HG03469 (cell line): Measurements from ENCODE around the gene TACR2.

Experiments used
- ATAC-seq: cut with Tn5 transposase; IDR thresholded peaks from one replicate; pipeline ENCODE4 v1.9.1; 2021; ENCODE audit warnings: mild to moderate bottlenecking, moderate library complexity, moderate number of reproducible peaks; ENCODE audit not compliant: unreplicated experiment

TACR2 gene

DNA sequence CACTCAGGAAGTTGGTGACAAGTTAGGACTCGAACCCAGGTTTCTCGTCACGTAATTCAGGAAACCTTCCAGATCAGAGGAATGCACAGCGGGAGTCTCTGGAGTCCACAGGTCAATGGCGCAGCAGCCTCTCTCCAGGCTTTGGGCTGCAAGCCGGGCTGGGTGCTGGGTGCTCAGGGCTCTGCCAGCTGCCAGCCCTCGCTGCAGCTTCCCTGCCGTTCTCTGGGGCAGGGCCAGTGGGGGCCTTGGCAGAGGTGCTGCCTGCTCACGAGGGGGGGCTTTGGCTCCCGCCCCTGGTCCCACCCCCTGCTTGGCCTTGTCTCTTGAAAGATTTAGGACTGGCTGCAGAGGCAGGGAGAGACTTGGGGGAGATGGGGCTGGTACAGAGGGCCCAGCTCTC lies at the start of gene TACR2:
TACR2 (minus strand) TSS at position 224 of the 400 bp plus-strand sequence. CDS start 595 bp downstream, outside the sequence.
- no peak for ATAC-seq

DNA sequence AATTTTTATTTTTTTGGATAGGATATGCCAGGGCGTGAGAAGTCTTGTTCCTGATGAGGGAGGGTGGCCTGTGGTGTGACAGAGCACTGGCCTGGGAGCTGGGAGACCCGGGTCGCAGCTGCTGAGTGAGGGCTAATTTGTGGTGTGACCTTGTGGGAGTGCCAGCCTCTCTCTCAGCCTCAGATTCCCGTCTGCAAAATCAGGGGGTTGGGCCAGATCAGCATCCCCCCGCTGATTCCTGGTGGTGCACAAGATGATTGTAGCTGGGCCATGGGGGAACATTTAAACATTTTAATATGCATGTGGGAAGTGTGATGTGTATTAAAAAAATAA lies 49.4 kb upstream of the TACR2 start:
- no peak for ATAC-seq

DNA sequence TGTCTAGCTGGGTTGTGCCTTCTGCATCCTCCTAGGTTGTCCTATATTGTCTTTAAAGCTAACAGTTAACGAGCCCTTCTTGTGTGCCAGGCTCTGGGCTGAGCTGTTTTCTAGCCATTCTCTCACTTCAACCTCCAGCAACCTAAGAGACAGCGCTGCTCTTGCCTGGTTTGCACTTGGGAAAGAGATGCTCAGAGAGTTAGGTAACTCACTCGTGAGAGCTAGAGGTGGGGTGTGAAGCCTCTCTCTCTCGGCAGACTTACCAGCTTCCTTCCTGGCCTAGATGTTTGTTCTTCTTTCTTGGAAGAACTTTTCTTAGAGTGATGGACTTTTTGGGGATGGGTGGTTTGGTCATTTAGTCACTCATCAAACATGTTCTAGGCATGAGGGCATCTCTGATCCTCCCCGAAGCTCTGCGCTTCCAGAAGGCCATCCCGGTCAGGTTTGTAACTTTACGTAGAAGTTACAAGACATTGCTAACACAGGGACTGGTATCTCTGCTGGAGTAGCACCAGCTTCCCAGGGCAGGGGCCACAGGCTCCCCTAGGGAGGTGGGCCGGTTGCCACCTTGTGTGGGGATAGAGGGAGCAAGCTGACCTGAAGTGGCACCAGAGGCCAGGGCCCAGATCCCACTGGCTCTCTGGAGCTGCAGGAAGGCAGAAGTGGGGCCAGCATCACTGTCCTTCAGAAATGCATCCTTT lies 48.9 kb upstream of the TACR2 start:
- no peak for ATAC-seq

DNA sequence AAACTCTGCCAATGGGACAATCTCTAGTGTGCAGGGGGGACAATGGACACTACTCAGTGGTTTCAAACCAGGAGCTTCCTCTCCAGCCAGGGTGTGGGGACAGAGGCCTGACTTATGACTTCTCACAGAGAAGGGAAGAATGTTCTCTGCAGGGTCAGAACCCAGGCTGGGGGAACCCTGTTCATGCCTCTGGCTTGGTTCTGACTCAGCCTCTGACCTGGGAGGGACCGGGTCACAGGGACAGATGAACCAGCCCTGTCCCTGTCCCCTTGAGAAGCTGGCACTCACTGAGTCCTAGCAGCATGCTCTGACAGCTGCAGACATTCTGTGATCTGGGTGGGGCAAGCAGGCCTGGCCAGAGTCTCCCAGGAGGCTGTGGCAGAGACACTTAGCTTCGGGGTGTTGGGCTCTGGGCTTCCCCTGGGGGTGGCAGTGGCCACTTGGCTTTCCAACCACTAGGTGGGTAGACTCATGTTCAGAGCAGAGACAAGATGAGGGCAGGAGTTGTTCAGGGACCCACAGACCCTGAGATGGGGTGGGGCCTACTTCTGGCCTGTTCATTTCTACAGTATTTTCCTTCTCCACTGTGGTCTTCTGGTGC lies 48.2 kb upstream of the TACR2 start:
- no peak for ATAC-seq

- ATAC-seq, result no peak
Measured at GRCh38 chr10:69464401-69464800, 47.7 kb upstream of the TACR2 start.

DNA sequence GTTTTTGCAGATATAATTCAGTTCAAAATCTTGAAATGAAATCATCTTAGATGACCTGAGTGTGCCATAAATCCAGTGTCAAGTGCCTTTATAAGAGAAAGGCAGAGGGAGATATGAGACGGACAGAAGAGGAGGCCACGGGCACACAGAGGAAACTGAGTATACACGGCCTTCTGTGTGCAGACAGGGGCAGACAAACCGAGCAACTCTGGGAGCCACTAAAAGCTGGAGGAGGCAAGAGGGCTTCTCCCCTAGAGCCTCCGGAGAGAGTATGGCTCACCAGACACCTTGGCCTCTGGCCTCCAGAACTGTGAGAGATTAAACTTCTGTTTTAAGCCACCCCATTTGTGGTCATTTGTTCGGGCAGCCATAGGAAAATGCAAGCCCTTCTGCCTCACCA lies 47.2 kb upstream of the TACR2 start:
- no peak for ATAC-seq

DNA sequence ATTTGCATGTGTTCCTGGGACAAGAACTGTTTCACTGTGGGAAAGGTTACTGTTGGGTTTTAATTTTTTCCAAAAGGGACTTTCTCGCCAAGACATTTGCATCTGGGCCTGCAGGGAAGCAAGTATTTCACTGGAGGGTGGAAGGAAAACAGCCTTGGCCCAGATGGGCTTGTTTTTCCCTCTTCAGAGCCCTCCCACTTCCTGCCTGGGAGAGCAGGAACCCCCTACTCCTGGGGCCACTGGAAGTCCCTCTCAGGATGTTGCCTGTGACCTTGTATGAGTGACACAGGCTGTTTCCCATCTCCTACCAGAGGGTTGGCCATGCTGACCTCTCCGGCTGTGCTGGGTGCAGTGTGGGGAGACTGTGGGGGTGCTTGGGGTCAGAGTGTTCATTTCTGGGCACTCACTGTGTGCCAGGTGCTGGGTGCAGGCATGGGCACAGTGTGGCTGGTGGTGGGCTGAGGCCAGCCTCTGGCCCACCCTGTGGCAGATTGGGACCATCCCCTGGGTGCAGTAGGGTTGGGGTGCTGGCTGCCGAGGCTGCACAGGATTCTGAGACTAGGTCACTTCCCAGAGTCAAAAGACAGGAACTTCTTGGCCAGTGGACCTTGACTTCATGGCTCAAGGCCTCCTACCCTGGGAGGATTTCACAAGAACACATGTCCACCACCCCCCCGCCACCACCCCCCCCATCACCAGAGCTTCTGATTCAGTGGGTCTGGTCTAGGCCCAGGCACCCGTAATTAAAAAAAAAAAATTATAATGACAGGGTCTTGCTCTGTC lies 44.7 kb upstream of the TACR2 start:
- ATAC-seq, result no peak

GRCh38 chr10:69460576-69461242 lies 44.0 kb upstream of the TACR2 start:
- no peak for ATAC-seq

DNA sequence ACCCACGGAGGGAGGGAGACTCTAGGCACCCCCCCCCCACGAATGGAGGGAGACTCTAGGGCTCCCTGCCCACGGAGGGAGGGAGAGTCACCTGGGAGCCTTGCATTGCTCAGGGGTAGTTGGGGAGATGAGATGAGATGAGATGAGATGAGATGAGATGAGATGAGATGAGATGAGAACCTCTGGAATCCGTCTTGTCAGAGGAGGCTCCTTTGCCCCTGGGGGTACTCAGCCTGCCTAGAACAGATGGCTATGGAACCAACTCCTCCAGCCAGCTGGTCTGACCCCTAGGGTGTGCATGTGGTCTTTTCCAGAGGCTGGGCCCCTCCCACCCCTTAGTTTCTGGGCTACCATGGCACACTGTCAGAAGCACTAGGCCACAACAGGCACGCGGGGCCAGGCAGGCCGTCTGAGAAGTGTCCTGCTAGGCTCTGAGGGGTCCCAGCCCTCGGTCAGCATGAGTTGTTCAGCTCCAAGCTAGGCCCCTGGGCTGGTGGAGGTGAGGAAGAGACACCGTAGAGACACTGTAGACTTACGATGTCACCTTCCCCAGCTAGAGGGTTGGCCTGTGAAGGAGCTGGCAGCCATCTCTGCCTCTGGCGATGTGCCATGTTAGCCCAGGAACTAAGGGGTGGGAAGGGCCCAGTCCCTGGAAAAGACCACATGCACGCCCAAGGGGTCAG lies 43.3 kb upstream of the TACR2 start:
- ATAC-seq, result no peak

- ATAC-seq, result no peak
Measured at GRCh38 chr10:69459101-69459790, 42.5 kb upstream of the TACR2 start.

- ATAC-seq, result no peak
Measured at GRCh38 chr10:69458430-69459100, 41.8 kb upstream of the TACR2 start.

GRCh38 chr10:69457771-69458237 lies 41.1 kb upstream of the TACR2 start:
- ATAC-seq, result no peak

- ATAC-seq, result no peak
Measured at GRCh38 chr10:69456880-69457693, 40.4 kb upstream of the TACR2 start.

GRCh38 chr10:69455006-69455763 lies 38.5 kb upstream of the TACR2 start:
- ATAC-seq, result no peak

GRCh38 chr10:69453795-69454194 lies 37.1 kb upstream of the TACR2 start:
- no peak for ATAC-seq

- no peak for ATAC-seq
Measured at GRCh38 chr10:69452676-69453415, 36.1 kb upstream of the TACR2 start.

- ATAC-seq, result no peak
Measured at GRCh38 chr10:69451784-69452251, 35.1 kb upstream of the TACR2 start.
